K562 (cell line): ENCODE measurements around the gene DTNB. TPM values are rescaled to one million over a fixed set of nuclear protein-coding genes. Genes with fewer than 3 reads are reported as not detected.

Source experiments
- ATAC-seq: fragments of 200-7000 bp; cut with Tn5 transposase; 3 replicates; pipeline ENCODE4 v1.9.1; 2020; ENCODE audit warnings: moderate library complexity
- BruUV-seq: library from RNA; stranded (reverse); fragments of 400-500 nt; replicated peaks from 2 replicates; lab custom pipeline; 2021; lab: Mats Ljungman, UMichigan
- CTCF ChIA-PET: fragments of 300-600 bp; formaldehyde crosslinking; extraction: SDS; loops from one replicate; lab custom pipeline; 2021; ENCODE audit warnings: low intra/inter-chr PET ratio; lab: Yijun Ruan, JAX
- POLR2A ChIA-PET: fragments of 300-600, 350-650 bp; sonication (Branson Sonifier 250); formaldehyde crosslinking; extraction: SDS; loops from one replicate; lab custom pipeline; 2021; ENCODE audit warnings: antibody characterized with exemption, inconsistent platforms; lab: Yijun Ruan, JAX
- DNase-seq, 4 experiments: peaks; one replicate each; pipeline versions ENCODE4 v3.0.0 to v3.0.0-alpha.2; 2011 to 2018; ENCODE audit warnings: low spot score in 3 of 4, mixed read lengths in 3 of 4; ENCODE audit errors: extremely low read depth in 1 of 4
- FAIRE-seq: peaks from 2 replicates; lab custom pipeline; 2011; peaks lifted over from hg19 to GRCh38; lab: Jason Lieb, UNC
- H2AFZ ChIP-seq: 2 replicates; pipeline ENCODE4 v1.6.0; 2011; ENCODE audit warnings: low read depth, low read length, control low read depth, inconsistent platforms
- H3K27ac ChIP-seq: fragments of 200-600 bp; 3 replicates; pipeline ENCODE4 v1.8.0; 2011; ENCODE audit warnings: low read depth, mild to moderate bottlenecking, control low read depth, inconsistent platforms, low read length, moderate library complexity, mixed read lengths; ENCODE audit errors: extremely low read depth
- H3K27me3 ChIP-seq, 2 experiments: fragments of 300-600 bp in 1 of 2; 2 replicates in 1 of 2; 3 replicates in 1 of 2; pipeline versions ENCODE4 v1.6.0 to v1.8.0; 2011; ENCODE audit warnings: inconsistent platforms in 2 of 2, low read length in 2 of 2, mild to moderate bottlenecking in 1 of 2, mixed read lengths in 1 of 2, moderate library complexity in 1 of 2; ENCODE audit not compliant: control insufficient read depth in 2 of 2, insufficient read depth in 2 of 2
- H3K36me3 ChIP-seq: fragments of 300-600 bp; 3 replicates; pipeline ENCODE4 v1.8.0; 2011; ENCODE audit warnings: mild to moderate bottlenecking, low read length, inconsistent platforms; ENCODE audit not compliant: control insufficient read depth, insufficient read depth
- H3K4me1 ChIP-seq, 2 experiments: fragments of 200-600 bp in 1 of 2; replicated peaks in 1 of 2; 2 replicates in 1 of 2; 3 replicates in 1 of 2; pipeline versions ENCODE4 v1.5.1 to v1.8.0; 2011; ENCODE audit warnings: inconsistent platforms in 2 of 2, low read length in 2 of 2, mild to moderate bottlenecking in 1 of 2, mixed read lengths in 1 of 2, moderate library complexity in 1 of 2; ENCODE audit not compliant: control insufficient read depth in 2 of 2, insufficient read depth in 2 of 2
- H3K4me2 ChIP-seq: 2 replicates; pipeline ENCODE4 v1.6.1; 2011; ENCODE audit warnings: low read length, control low read depth, inconsistent platforms, mixed read lengths; ENCODE audit not compliant: insufficient read depth
- H3K4me3 ChIP-seq: fragments of 200-600 bp; sonication (generic), shearing (Covaris generic); 2 replicates; pipeline ENCODE4 v1.5.1; 2016; ENCODE audit warnings: control low read depth, inconsistent platforms
- H3K79me2 ChIP-seq: fragments of 200-600 bp; 3 replicates; pipeline ENCODE4 v1.8.0; 2011; ENCODE audit warnings: low read length, inconsistent platforms; ENCODE audit not compliant: control insufficient read depth, insufficient read depth
- H3K9ac ChIP-seq, 2 experiments: 2 replicates each; pipeline versions ENCODE4 v1.6.0 to v1.6.1; 2011; ENCODE audit warnings: low read depth in 2 of 2, low read length in 2 of 2, control low read depth in 1 of 2, inconsistent platforms in 1 of 2, mild to moderate bottlenecking in 1 of 2, mixed read lengths in 1 of 2; ENCODE audit not compliant: insufficient read depth in 1 of 2
- H3K9me1 ChIP-seq: one replicate; pipeline ENCODE4 v1.6.0; 2011; ENCODE audit warnings: inconsistent platforms, mild to moderate bottlenecking, low read length, moderate library complexity; ENCODE audit not compliant: control insufficient read depth, insufficient read depth
- H3K9me3 ChIP-seq: replicated peaks from 2 replicates; pipeline ENCODE4 v1.5.1; 2011; ENCODE audit warnings: low read depth, low read length, inconsistent platforms; ENCODE audit not compliant: control insufficient read depth, insufficient read depth
- H4K20me1 ChIP-seq: replicated peaks from 2 replicates; pipeline ENCODE4 v1.6.1; 2011; ENCODE audit warnings: low read length, inconsistent platforms, mixed read lengths; ENCODE audit not compliant: control insufficient read depth, insufficient read depth
- BHLHE40 ChIP-seq: IDR thresholded peaks from 2 replicates; pipeline ENCODE4 v1.6.1; 2011; ENCODE audit warnings: low read length, improper control_type of control experiment
- C11orf30 ChIP-seq: fragments of 450-650 bp; IDR thresholded peaks from 2 replicates; pipeline ENCODE4 v1.6.1; 2016; ENCODE audit warnings: low read depth, mild to moderate bottlenecking
- EZH2 ChIP-seq: IDR thresholded peaks from 2 replicates; pipeline ENCODE4 v1.6.1; 2012; ENCODE audit warnings: low read depth, mild to moderate bottlenecking, inconsistent platforms, low read length, borderline replicate concordance
- MAFG ChIP-seq: fragments of 450-650 bp; conservative IDR thresholded peaks from 2 replicates; pipeline ENCODE4 v1.6.1; 2016; ENCODE audit warnings: missing genetic modification characterization, missing compliant biosample characterization
- SMARCC2 ChIP-seq: fragments of 450-650 bp; IDR thresholded peaks from 2 replicates; pipeline ENCODE4 v1.6.1; 2017; ENCODE audit warnings: antibody characterized with exemption, moderate library complexity, mild to moderate bottlenecking, low read depth
- TBP ChIP-seq: optimal IDR thresholded peaks from 2 replicates; pipeline ENCODE3; 2011; ENCODE audit warnings: low read depth, low read length, improper control_type of control experiment
- ZNF316 ChIP-seq: fragments of 450-650 bp; IDR thresholded peaks from 2 replicates; pipeline ENCODE4 v1.6.1; 2016
- ZNF384 ChIP-seq: IDR thresholded peaks from 2 replicates; pipeline ENCODE4 v1.6.1; 2012; ENCODE audit warnings: low read depth, low read length, improper control_type of control experiment
- WGBS: fragments of 100-300 bp; shearing (Covaris generic); methylation state at CpG from one replicate; pipeline ENCODE4 v1.1.6; 2016; ENCODE audit warnings: low coverage, mixed read lengths; ENCODE audit not compliant: insufficient coverage; ENCODE audit errors: missing lambda C conversion rate; 5-methylcytosine and 5-hydroxymethylcytosine counted together
- in situ Hi-C: fragments of 300-500 bp; cut with MboI; formaldehyde crosslinking; loops from 4 replicates; pipeline ENCODE4 v1.15.0; 2018; ENCODE audit warnings: inconsistent platforms, mixed read lengths
- intact Hi-C: fragments of 100-400 bp; cut with micrococcal nuclease; formaldehyde crosslinking; loops from 2 replicates; pipeline ENCODE4 v1.14.2; 2022
- polyA plus RNA-seq, 8 experiments: library from polyadenylated mRNA; depleted of rRNA in 4 of 8; stranded (reverse) in 5 of 8; unstranded in 3 of 8; fragments of >200 nt; fragmentation: Nextera tagmentation in 2 of 8; fragmentation: Illumina TruSeq in 1 of 8; extraction: Ambion mirVana in 2 of 8; extraction: Trizol in 1 of 8; gene quantifications; 2 replicates each; pipeline versions ENCODE4 v1.2.1 to v1.2.3, GENCODE V29; 2011 to 2014; ENCODE audit warnings: inconsistent platforms in 1 of 8, missing spikeins in 1 of 8
- total RNA-seq, 7 experiments: library from RNA; depleted of rRNA in 6 of 7; stranded (reverse); fragments of >200 nt in 6 of 7; fragmentation: Illumina TruSeq in 2 of 7; extraction: Trizol in 2 of 7; gene quantifications; 2 replicates each; pipeline versions ENCODE4 v1.2.1 to v1.2.3, GENCODE V29; 2011 to 2021; ENCODE audit warnings: low replicate concordance in 1 of 7
- TF ChIP-seq, protein P1 (sequence below): sonication (generic); formaldehyde crosslinking; IDR thresholded peaks from 2 replicates; pipeline ENCODE4 v1.4.0; 2020; ENCODE audit warnings: mild to moderate bottlenecking, missing genetic modification reagents
- TF ChIP-seq, protein P2 (sequence below): sonication (generic); formaldehyde crosslinking; IDR thresholded peaks from 2 replicates; pipeline ENCODE4 v1.5.0; 2020; ENCODE audit warnings: missing genetic modification reagents

DTNB gene
- total and polyA plus RNA-seq, 9 of the 15 experiments (the other 6 are each of a cell fraction or from before 2014, with no cell fraction given): 0.18 to 2.0 (median 0.77) TPM; not detected in 2

DNA sequence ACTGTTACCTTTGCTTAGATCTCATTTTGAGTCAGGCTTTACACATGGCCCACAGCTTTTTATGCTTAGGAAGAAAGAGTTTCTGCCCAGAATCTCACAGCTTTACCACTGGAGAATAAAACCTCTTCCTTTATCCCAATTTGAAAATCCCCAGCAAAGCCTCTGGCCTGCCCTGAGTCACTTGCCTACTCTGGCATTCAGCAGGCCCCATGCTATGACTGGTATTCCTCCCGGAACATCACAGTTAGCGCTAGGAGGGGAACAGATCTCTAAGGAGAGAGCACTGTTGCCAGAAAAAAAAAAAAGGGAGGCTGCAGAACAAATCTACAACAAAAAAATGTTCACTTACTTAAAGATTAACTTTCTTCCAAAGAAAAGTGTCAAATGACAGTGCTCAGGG lies 178.8 kb downstream of the DTNB start (continued):
- no peak for TF ChIP-seq EZH2
- TF ChIP-seq, protein P1, sequence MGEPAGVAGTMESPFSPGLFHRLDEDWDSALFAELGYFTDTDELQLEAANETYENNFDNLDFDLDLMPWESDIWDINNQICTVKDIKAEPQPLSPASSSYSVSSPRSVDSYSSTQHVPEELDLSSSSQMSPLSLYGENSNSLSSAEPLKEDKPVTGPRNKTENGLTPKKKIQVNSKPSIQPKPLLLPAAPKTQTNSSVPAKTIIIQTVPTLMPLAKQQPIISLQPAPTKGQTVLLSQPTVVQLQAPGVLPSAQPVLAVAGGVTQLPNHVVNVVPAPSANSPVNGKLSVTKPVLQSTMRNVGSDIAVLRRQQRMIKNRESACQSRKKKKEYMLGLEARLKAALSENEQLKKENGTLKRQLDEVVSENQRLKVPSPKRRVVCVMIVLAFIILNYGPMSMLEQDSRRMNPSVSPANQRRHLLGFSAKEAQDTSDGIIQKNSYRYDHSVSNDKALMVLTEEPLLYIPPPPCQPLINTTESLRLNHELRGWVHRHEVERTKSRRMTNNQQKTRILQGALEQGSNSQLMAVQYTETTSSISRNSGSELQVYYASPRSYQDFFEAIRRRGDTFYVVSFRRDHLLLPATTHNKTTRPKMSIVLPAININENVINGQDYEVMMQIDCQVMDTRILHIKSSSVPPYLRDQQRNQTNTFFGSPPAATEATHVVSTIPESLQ (CRISPR knock-in tag): no peak
- no peak for TF ChIP-seq TBP
- TF ChIP-seq BHLHE40: no peak

DNA sequence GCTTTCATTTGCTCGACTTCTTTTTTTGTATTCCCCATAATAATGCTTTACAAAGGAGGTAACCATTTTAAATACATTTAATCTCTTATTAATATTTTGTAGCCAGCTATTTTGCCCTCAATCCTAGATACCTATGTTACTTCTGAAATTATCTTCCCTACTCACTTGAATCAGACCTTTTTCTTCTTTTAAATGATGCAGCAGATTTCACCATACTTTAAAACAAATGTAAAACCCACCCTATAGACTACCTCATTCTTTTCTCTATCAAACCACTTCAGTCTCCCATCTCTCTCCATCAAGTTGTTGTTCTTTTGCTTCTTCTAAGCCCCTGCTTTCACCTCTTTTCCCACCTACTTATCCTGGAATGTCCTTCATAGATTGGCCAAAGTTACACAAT lies 180.2 kb downstream of the DTNB start:
- no peak overlapping the region for H2AFZ ChIP-seq
- no peaks in the 10 kb centered on the region for H3K79me2 ChIP-seq
- FAIRE-seq: no peak
- H4K20me1 ChIP-seq: no peaks in the 10 kb centered on the region
- no peak overlapping the region for H3K4me2 ChIP-seq
- no peak overlapping the region for H3K4me3 ChIP-seq
- ATAC-seq: no peak
- no TSS peak for BruUV-seq
- POLR2A ChIA-PET: interaction anchor here (1.1 kb wide), 1 partner anchor 21 kb away, joined by 3 read pairs; no protein-coding TSS in a partner anchor
- H3K27ac ChIP-seq: no peak overlapping the region
- TF ChIP-seq MAFG (tag): 0 out of 2 replicates have a peak, but pooled peaks have one; percentile 31
- TF ChIP-seq ZNF316: peak; percentile 76
- no peak for TF ChIP-seq ZNF384
- TF ChIP-seq, protein P2, sequence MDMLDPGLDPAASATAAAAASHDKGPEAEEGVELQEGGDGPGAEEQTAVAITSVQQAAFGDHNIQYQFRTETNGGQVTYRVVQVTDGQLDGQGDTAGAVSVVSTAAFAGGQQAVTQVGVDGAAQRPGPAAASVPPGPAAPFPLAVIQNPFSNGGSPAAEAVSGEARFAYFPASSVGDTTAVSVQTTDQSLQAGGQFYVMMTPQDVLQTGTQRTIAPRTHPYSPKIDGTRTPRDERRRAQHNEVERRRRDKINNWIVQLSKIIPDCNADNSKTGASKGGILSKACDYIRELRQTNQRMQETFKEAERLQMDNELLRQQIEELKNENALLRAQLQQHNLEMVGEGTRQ: no peak
- peak; percentile 50; the same call in 1 of the 2 replicates for TF ChIP-seq C11orf30
- no peak for TF ChIP-seq SMARCC2
- TF ChIP-seq, all 486 proteins: peak for 3
- in situ Hi-C loops: no loop called here
- no peak for DNase-seq
- WGBS: 9% methylated on average over 1 of the region's 1 CpG
- Histone ChIP-seq H3K36me3 (no peaks in the 10 kb centered on the region), H3K9me1 (no peaks in the 10 kb centered on the region), H3K9me3 (no peaks in the 10 kb centered on the region), H3K4me1 (no peaks in the 10 kb centered on the region), H3K27me3 (peaks cover 6 to 7% of the 10 kb centered on the region in 2 experiments; a peak in 4 of 5 replicates), H3K9ac (no peak overlapping the region)
- intact Hi-C loops: no loop called here
- CTCF ChIA-PET: no interaction called here
